Upper lobe of left lung (tissue), 6 donors: ENCODE results near the gene DYRK1B. TPM values are rescaled to one million over a fixed set of nuclear protein-coding genes. Genes with fewer than 3 reads are reported as not detected.
A peak's percentile ranks its signal among the peaks of the same experiment; 100 is the strongest.

ENCODE experiments used
- ATAC-seq, 2 donors: fragments of 200-7000 bp; cut with Tn5 transposase; one replicate each; pipeline ENCODE4 v1.9.1; 2022; ENCODE audit warnings: mild to moderate bottlenecking in 2 of 2, moderate library complexity in 2 of 2; ENCODE audit not compliant: low FRiP score in 2 of 2
- DNase-seq, 2 donors: peaks; one replicate each; pipeline ENCODE4 v3.0.0-alpha.2; 2019 to 2020
- H3K27ac ChIP-seq, 4 donors: fragments of 200-600 bp; sonication (generic); one replicate each; pipeline ENCODE4 v1.5.1; 2016 to 2019
- H3K27me3 ChIP-seq, 4 donors: fragments of 200-600 bp; sonication (generic); one replicate each; pipeline ENCODE4 v1.5.1; 2017 to 2019
- H3K36me3 ChIP-seq, 4 donors: fragments of 200-600 bp; sonication (generic); one replicate each; pipeline ENCODE4 v1.5.1; 2016 to 2019
- H3K4me1 ChIP-seq, 4 donors: fragments of 200-600 bp; sonication (generic); one replicate each; pipeline ENCODE4 v1.5.1; 2018 to 2019
- H3K4me3 ChIP-seq, 4 donors: fragments of 200-600 bp; sonication (generic); one replicate each; pipeline ENCODE4 v1.5.1; 2017 to 2019; ENCODE audit warnings: mild to moderate bottlenecking in 2 of 4, moderate library complexity in 1 of 4
- H3K9me3 ChIP-seq, 4 donors: fragments of 200-600 bp; sonication (generic); one replicate each; pipeline ENCODE4 v1.5.1; 2018 to 2019
- CTCF ChIP-seq, 6 experiments: fragments of 450-650 bp in 4 of 6; fragments of 200-600 bp in 2 of 6; sonication (generic) in 2 of 6; IDR thresholded peaks; one replicate each; pipeline ENCODE4 v1.5.1; 2016 to 2019; ENCODE audit warnings: antibody characterized with exemption in 6 of 6
- EP300 ChIP-seq, 4 donors: sonication (generic); formaldehyde crosslinking; IDR thresholded peaks; one replicate each; pipeline ENCODE4 v1.5.1; 2017; ENCODE audit warnings: antibody characterized with exemption in 4 of 4, control low read depth in 2 of 4
- POLR2A ChIP-seq, 4 donors: fragments of 450-650 bp; IDR thresholded peaks; one replicate each; pipeline ENCODE4 v1.5.1; 2016 to 2017; ENCODE audit warnings: antibody characterized with exemption in 4 of 4, mild to moderate bottlenecking in 2 of 4
- POLR2AphosphoS5 ChIP-seq, 2 donors: sonication (generic); formaldehyde crosslinking; IDR thresholded peaks; one replicate each; pipeline ENCODE4 v1.5.1; 2017; ENCODE audit warnings: antibody characterized with exemption in 2 of 2
- WGBS, 2 donors: methylation state at CpG; one replicate each; pipeline ENCODE4 v1.1.5; 2017 to 2018; 5-methylcytosine and 5-hydroxymethylcytosine counted together
- total RNA-seq, 6 donors: library from RNA; depleted of rRNA in 4 of 6; stranded (reverse); fragments of >200 nt in 4 of 6; gene quantifications; one replicate each; pipeline versions ENCODE4 v1.1.0 to v1.2.1, GENCODE V29; 2016 to 2021
- donor health status: DM: no; HTN: no; CAD: no; lungs with moderate emphysema.
- donor health status: DM: no; HTN: yes; CAD: no; lungs with severe emphysema.

DYRK1B gene
- total RNA-seq, 6 donors from 2014 or later = 14.6 to 33.6 (median 23.2) TPM

- DNase-seq (peak in 1 of 2 donors; percentile 66), ATAC-seq (no peak)
- H3K27me3 ChIP-seq = no peaks in the 10 kb centered on the region
- H3K27ac ChIP-seq = no peak overlapping the region
- no peak for TF ChIP-seq POLR2AphosphoS5 (IDR thresholded peaks at IDR 0.05)
- no peaks in the 10 kb centered on the region for H3K9me3 ChIP-seq
- no peak overlapping the region for H3K4me3 ChIP-seq
- H3K36me3 ChIP-seq = peaks cover 32 to 63% (median 52%) of the 10 kb centered on the region in 4 donors
- WGBS, 2 donors = 83 to 93% methylated on average over 5 to 13 of the region's 13 CpGs
- H3K4me1 ChIP-seq = peaks cover 8 to 33% (median 16%) of the 10 kb centered on the region in 4 donors
Measured at GRCh38 chr19:39827216-39827615, 6.7 kb downstream of the DYRK1B start.

- no peak overlapping the region for H3K4me3 ChIP-seq
- H3K36me3 ChIP-seq = peaks cover 32 to 60% (median 52%) of the 10 kb centered on the region in 4 donors
- H3K27ac ChIP-seq = no peak overlapping the region
- ATAC-seq (no peak), DNase-seq (peak in 1 of 2 donors; percentile 85)
- 90 to 94% methylated on average over 27 to 35 of the region's 35 CpGs for WGBS, 2 donors
- H3K9me3 ChIP-seq = no peaks in the 10 kb centered on the region
- peaks cover 7 to 26% (median 11%) of the 10 kb centered on the region in 4 donors for H3K4me1 ChIP-seq
- TF ChIP-seq CTCF (IDR thresholded peaks at IDR 0.05) = no peak
- TF ChIP-seq POLR2A (IDR thresholded peaks at IDR 0.05) = no peak
- TF ChIP-seq EP300 (IDR thresholded peaks at IDR 0.05) = no peak
- TF ChIP-seq POLR2AphosphoS5 (IDR thresholded peaks at IDR 0.05) = no peak
- no peaks in the 10 kb centered on the region for H3K27me3 ChIP-seq
Measured at GRCh38 chr19:39826311-39826945, 7.5 kb downstream of the DYRK1B start.

GRCh38 chr19:39825531-39826076 is 8.4 kb downstream of the DYRK1B start:
- TF ChIP-seq EP300 (IDR thresholded peaks at IDR 0.05) (no peak), POLR2AphosphoS5 (IDR thresholded peaks at IDR 0.05) (no peak), POLR2A (IDR thresholded peaks at IDR 0.05) (no peak), CTCF (IDR thresholded peaks at IDR 0.05) (no peak)
- Histone ChIP-seq H3K27me3 (no peaks in the 10 kb centered on the region), H3K9me3 (no peaks in the 10 kb centered on the region), H3K4me1 (peaks cover 7 to 26% (median 11%) of the 10 kb centered on the region in 4 donors), H3K36me3 (peaks cover 31 to 54% (median 47%) of the 10 kb centered on the region in 4 donors), H3K4me3 (no peak overlapping the region), H3K27ac (peak overlapping the region in 2 of 4 donors; percentile 58 to 81)
- ATAC-seq (no peak), DNase-seq (peak in 1 of 2 donors; percentile 74)
- WGBS, 2 donors = 91 to 92% methylated on average over 11 to 15 of the region's 17 CpGs

- ATAC-seq (no peak), DNase-seq (peak in 1 of 2 donors; percentile 32)
- Histone ChIP-seq H3K9me3 (no peaks in the 10 kb centered on the region), H3K27ac (peak overlapping the region; percentile 22 to 82 (median 70)), H3K36me3 (peaks cover 26 to 49% (median 42%) of the 10 kb centered on the region in 4 donors), H3K27me3 (no peaks in the 10 kb centered on the region), H3K4me3 (no peak overlapping the region), H3K4me1 (peaks cover 7 to 26% (median 11%) of the 10 kb centered on the region in 4 donors)
- TF ChIP-seq POLR2A (IDR thresholded peaks at IDR 0.05) (no peak), EP300 (IDR thresholded peaks at IDR 0.05) (no peak), CTCF (IDR thresholded peaks at IDR 0.05) (no peak), POLR2AphosphoS5 (IDR thresholded peaks at IDR 0.05) (no peak)
- WGBS, 2 donors = 85 to 91% methylated on average over 11 of the region's 11 CpGs
Measured at GRCh38 chr19:39825093-39825463, 8.9 kb downstream of the DYRK1B start.

GRCh38 chr19:39824143-39825092 is 9.5 kb downstream of the DYRK1B start:
- H3K27me3 ChIP-seq = no peaks in the 10 kb centered on the region
- 4 to 8% methylated on average over 42 to 47 of the region's 47 CpGs for WGBS, 2 donors
- H3K4me1 ChIP-seq = peaks cover 7 to 26% (median 11%) of the 10 kb centered on the region in 4 donors
- peak; percentile 13 to 50 for TF ChIP-seq POLR2AphosphoS5 (IDR thresholded peaks at IDR 0.05)
- TF ChIP-seq POLR2A (IDR thresholded peaks at IDR 0.05) = peak in 1 of 4 donors; percentile 74
- TF ChIP-seq CTCF (IDR thresholded peaks at IDR 0.05) = peak in 2 of 6 experiments; percentile 32 to 34
- no peak for TF ChIP-seq EP300 (IDR thresholded peaks at IDR 0.05)
- peak overlapping the region; percentile 70 to 91 (median 78) for H3K4me3 ChIP-seq
- H3K27ac ChIP-seq = peak overlapping the region; percentile 22 to 82 (median 78)
- DNase-seq (peak; percentile 89 to 97), ATAC-seq (peak; percentile 95 to 97)
- no peaks in the 10 kb centered on the region for H3K9me3 ChIP-seq
- H3K36me3 ChIP-seq = peaks cover 19 to 42% (median 35%) of the 10 kb centered on the region in 4 donors
